HG02970 (cell line): ENCODE data around the gene CERT1.

Experiments
- ATAC-seq: cut with Tn5 transposase; IDR thresholded peaks from one replicate; pipeline ENCODE4 v1.9.1; 2021; ENCODE audit warnings: mild to moderate bottlenecking, moderate library complexity, moderate number of reproducible peaks; ENCODE audit not compliant: unreplicated experiment, low FRiP score

Gene CERT1

DNA sequence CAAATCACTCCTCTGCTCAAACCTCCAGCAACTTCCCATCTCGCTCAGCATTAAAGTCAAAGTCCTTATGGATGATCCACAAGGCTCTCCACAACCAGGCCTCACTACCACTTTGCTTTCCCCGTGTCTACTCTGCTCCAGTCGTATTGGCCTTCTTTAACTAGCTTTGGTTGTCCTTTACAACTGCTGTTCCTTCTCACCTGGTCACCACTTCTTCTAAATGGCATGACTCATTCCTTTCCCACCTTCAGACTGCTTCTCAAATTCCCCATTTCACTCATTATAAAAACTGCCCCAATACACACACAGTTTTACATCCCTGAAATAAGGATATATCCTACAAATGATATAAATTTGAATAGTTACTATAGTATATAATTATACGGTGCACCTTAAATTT is 30.4 kb downstream of the CERT1 start:
- no peak for ATAC-seq

DNA sequence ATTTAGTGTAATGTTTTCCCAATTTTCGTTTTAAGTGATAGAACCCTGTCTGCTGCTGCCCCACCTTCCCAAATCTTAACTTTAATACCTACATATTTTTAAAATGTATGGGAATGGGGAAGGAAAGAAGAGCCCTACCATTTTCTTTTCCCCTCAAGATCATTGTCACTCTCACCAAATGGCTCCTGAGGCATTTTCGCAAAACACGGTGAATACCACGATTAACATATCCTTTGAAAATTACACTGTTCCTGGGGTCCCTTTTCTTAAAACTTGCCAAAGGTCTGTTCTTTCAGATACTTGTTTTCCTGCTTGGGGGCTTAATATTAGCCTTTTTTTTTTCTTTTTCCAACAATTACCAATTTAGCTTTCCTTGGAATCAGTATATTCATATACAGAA is 36.1 kb downstream of the CERT1 start:
- no peak for ATAC-seq

DNA sequence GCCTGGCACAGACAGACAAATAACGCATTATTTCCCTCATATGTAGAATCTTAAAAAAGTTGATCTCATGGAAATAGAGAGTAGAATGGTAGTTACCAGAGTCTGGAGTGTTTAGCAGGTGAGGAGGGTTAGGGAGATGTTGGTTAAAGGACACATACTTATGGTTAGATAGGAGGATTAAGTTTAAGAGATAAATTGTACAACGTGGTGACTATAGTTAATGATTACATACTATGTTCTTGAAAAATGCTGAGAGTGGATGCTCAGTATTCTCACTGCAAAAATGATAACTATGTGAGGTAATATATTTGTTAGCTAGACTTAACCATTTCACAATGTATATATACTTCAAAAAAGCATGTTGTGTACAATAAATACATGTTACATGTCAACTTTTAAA is 38.0 kb downstream of the CERT1 start:
- ATAC-seq, result no peak

DNA sequence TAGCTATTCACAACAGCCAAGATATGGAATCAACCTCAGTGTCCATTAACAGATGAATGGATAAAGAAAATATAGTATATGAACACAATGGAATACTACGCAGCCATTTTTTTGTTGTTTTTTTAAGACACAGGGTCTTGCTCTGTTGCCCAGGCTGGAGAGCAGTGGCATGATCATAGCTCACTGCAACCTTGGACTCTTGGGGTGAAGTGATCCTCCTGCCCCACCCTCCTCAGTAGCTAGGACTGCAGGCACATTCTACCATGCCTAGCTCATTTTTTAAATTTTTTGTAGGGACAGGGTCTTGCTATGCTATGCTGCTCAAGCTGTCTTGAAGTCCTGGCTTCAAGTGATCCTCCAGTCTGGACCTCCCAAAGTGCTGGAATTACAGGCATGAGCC is 38.5 kb downstream of the CERT1 start:
- ATAC-seq, result no peak

DNA sequence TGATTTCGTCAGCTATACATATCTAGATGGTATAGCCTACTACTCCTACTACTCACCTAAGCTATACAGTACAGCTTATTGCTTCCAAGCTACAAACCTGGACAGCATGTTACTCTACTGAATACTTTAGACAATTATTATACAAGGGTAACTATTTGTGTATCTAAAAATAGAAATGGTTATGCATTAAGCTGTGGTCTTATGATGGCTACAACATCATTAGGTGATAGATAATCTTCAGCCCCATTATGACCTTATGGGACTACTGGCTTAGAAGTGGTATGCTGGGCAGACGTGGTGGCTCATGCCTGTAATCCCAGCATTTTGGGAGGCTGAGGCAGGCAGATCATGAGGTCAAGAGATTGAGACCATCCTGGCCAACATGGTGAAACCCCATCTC is 40.2 kb downstream of the CERT1 start:
- ATAC-seq, result no peak

DNA sequence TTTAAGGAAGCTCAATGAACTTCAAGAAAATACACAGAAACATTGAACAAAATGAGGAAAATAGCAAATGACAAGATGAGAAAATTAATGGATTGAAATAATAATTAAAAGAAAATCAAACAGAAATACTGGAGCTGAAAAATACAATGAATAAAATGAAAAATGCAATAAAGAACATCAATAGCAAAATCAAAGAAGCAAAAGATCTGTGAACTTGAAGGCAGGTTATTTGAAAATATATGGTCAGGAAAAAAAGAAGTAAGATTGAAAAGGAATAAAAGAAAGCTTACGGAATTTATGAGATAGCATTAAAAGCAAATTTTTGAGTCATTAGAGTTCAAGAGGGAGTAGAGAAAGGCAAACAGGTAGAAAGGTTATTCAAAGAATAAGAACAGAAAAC is 42.4 kb downstream of the CERT1 start:
- no peak for ATAC-seq

DNA sequence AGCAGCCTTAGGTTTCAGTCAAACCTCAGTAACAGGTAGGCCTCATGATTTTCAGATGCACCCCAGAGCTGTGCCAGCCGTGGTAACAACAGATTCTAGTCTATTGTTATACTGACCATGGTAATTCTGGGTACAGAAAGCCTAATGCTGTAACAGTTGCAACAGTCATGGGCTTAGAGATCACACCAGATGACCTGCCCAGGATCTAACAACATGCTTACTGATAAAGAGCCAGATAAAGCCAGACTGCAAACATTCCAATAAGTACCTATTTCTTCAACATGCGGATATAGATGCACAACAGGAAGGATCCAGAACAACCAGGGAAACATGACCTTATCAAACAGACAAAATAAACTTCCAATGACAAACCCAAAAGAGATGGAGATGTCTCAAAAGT is 42.8 kb downstream of the CERT1 start:
- ATAC-seq, result no peak

DNA sequence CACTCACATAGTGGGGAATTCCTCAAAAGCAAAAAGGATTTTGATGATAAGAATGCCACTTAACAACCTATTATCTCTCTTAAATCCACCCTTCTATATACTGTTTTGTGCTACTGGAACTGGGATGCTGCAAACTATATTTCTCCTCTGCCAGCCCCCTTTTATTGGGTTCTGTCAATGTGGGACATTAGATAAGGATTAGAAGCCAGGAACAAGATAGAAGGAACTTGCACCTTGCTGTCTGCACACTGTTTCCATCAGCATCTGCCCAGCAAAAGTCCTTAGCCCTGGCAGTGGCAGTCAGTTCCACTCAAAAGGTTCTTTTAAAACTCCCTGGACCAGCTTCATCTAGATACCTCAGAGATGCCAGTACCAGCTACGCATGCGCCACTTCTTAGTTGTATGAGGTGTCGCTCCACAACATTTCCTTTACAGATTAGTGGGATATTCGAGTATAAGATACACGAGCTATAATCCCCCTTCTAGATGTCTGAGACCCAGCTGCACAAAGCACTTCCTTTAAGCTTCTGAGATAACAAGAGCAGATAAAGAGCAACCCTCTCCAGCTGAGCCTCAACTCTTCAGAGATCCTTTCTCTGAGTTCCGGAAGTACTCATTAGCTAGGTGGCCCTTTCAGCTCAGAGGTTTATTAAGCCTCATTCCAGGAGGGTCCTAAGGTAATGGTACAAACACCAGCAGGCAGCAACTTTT is 45.3 kb downstream of the CERT1 start:
- ATAC-seq, result no peak

DNA sequence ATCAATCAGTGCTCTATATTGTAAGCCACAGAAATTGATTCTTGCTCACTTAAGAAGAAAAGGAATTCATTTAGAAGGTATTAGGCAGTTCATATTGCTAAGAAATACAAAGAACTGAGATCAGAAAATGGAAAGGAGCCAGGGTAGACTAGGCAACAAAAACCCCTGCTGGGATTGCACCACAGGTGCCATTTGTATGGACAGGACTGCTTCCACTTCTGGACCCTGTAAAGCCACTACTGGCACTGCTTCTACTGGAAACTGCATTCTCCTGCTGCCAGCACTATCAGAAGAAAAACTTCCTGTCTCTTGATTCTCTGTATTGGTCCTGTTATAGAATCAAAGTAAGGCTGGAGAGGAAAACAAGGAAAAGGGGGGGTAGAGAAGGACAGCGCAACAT is 45.9 kb downstream of the CERT1 start:
- ATAC-seq, result no peak

DNA sequence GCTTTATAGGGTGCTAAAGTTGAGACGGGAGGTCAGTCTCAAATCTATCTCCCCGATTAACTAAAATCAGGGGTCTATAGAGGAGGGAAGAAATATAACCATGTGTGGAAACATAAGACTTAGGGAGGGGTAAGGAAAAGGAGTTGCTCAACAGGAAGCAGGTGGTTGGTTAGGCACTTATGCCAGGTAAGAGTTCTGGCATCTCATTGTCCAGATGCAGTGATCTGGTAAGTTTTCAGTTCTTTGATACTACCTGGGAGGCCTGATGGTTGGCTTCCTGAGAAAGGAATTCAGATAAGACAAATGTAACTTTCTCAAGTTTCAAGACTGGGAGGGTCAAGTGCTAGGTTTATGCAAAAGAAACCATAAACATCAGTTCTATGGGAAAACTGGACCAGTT is 47.7 kb downstream of the CERT1 start:
- ATAC-seq, result no peak

DNA sequence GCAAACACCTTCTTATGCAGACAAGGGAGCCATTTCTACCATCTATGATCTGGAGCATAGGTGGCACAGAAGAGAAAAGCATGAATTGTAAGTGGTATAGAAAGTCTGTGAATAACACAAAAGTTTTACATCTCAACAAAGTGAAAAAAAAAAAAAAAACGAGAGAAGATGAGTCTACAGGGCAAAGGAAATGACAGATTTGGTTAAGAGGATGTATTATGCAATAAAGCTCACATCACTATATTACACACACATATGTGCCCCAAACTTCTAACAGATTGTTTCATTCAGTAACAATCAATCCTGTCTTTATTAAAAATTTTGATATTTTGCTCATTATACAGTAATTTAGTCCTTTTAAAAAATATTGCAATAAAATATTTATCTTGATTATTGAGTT is 49.8 kb downstream of the CERT1 start:
- ATAC-seq, result no peak

DNA sequence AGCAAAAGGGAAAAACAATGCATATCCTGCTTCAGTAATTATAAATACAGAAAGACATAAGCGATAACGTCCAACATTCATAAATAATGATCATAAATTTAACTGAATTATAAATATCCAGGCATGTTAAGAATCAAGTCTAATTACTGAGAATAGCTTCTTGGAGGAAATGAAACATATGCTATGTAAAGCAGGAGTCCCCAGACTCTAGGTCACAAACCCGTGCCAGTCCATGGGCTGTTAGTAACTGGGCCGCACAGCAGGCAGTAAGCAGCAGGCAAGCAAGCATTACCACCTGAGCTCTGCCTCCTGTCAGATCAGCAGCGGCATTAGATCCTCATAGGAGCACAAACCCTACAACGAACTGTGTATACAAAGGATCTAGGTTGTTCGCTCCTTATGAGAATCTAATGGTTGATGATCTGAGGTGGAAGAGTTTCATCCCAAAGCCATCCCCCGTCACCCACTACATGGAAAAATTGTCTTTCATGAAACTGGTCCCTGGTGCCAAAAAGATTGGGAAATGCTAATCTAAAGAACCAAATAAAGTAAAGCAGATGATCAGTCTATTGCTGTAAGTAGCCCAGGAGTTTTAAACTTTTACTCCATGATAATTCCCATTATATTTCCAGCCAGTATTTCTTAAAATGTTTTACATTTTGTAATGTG is 50.4 kb downstream of the CERT1 start:
- no peak for ATAC-seq

DNA sequence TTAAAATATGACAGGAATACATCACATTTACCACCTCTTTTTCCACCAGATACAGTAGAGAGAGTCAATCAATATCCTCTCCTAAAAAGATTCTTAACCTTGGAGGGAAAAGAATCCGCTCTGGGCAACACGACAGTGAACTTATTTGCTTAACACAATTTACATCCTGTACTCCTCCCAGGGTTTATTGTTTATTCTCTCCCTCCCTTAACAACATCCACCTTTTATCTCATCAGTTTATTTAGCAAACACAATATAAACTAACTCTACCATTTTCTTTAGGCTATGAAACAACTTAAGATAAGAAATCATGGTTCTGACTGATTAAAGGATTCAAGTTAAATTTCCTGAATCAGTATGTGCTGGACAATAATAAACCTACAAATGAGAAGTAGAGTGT is 50.9 kb downstream of the CERT1 start:
- ATAC-seq, result no peak

DNA sequence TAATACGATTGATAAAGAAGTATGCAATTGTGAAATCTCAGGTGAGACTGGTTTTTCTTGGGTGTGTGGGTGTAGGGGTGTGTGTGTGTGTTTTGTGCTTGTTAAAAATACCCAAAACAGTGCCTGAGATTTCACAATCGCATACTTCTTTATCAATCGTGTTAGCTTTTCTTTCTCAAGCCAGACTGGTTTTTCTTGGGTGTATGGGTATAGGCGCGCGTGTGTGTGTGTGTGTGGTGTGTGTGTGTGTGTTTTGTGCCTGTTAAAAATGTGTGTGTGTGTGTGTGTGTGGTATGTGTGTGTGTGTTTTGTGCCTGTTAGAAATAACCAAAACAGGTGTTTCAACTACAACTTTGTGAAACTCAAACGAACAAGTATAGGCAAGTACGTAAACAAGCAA is 53.7 kb downstream of the CERT1 start:
- ATAC-seq, result no peak

DNA sequence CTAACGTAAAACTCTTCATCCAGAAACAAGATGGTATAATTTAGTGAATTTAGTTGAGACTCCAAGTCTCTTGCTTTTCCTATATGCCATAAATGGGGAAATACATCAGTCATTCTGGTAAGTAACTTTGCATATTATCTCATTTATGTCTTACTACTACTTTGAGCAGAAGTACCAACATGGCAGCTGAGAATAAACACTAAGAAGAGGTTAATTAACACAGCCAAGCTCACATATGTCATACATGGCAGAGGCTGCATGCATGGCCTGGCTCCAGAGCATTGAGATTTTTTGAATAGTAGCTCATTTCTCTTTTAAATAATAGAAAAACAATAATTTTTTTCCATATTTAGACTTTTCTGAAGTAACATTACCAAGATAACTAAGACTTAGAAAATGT is 54.3 kb downstream of the CERT1 start:
- no peak for ATAC-seq

DNA sequence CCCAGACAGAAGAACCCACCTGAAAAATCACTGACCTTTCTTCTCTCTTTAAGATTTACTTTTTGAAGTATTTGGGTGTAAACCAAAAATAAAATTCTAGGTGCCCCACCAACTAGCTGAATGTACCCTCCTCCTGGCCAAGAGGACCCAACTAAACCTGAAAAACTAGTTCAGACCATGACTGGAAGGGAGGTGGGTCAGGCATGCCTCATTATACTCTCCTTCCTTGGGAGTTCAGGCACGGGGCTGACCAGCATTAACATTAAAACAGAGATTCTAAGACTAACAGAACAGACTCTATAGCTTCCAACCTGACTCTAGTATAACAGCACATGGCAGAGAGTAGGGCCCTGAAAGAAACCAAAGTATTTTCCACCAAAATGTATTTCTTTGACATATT is 61.4 kb downstream of the CERT1 start:
- no peak for ATAC-seq

DNA sequence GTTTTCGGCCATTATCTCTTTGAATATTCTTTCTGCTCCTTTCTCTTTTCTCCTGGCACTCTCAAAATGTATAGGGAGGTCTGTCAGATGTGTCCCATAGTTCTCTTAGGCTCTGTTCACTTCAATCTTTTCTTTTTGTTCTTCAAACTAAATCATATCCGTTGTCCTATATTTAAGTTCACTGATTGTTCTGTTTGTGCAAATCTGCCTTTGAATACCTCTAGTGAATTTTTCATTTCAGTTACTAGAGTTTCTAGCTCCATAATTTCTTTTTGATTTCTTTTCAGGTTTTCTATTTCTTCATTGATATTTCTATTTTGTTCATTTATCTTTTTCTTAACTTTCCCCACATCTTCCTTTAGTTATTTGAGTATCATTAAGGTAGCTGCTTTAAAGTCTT is 65.4 kb downstream of the CERT1 start:
- ATAC-seq, result no peak

DNA sequence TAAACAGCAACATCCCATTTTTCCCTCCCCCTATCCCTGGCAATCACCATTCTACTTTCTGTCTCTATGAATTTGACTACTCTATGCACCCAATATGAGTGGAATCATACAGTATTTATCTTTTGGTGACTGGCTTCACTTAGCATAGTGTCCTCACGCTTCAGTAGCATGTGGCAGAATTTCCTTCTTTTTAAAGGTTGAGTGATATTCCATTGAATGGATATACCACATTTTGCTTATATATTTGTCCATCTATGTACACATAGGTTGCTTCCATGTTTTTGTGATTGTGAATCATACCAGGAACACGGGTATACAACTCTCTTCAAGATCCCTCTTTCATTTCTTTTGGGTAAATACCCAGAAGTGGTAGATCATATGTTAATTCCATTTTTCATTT is 69.9 kb downstream of the CERT1 start:
- no peak for ATAC-seq

DNA sequence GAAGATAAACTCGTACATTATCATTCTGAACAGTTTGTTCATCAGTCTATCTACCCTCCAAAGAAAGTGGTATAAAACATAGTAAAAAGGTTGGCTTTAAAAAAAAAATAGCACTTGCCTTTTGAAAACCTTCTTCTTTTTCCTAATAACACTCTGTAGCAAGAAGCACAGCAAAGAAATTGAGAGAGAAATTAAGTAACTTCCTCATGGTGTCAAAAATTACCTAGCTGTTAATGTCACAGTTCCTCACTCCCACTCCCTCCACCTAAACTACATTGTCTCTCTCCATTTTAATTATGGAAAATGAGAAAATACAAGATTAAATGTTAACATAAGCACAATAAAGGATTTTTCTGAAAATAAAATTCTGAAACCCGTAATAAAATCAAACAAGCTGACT is 72.2 kb downstream of the CERT1 start:
- no peak for ATAC-seq

DNA sequence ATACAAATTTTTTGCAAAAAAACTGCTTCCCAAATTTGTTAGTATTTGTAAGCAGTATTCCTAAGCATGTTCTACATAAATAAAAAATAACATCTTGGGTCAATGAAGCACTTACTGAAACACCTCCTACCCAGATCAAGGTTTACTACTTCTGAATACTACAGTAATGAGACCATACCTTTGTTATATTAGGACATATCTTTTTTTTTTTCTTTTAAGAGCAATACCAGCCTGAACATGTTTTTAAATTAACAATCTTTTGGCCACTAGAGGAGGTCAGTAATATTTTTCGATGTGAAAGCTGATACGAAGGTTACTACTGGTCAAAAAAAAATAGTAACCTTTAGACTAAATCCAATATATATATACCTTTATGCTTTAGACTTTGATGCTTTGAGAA is 72.7 kb downstream of the CERT1 start:
- no peak for ATAC-seq

DNA sequence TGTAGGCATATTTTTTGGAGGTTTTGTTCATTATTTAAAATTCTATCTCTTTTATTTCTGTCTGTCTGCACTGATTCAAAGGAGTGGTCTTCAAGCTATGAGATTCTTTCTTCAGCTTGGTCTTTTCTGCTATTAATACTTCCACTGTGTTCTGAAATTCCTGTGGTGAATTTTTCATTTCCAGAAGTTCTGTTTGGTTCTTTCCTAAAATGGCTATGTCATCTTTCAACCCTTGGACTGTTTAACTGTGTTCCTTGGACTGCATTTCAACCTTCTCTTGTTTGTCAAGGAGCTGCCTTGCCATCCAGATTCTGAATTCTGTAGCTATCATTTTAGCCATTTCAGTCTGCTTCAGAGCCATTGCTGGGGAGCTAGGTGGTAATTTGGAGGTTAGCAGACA is 76.3 kb downstream of the CERT1 start:
- ATAC-seq, result no peak

DNA sequence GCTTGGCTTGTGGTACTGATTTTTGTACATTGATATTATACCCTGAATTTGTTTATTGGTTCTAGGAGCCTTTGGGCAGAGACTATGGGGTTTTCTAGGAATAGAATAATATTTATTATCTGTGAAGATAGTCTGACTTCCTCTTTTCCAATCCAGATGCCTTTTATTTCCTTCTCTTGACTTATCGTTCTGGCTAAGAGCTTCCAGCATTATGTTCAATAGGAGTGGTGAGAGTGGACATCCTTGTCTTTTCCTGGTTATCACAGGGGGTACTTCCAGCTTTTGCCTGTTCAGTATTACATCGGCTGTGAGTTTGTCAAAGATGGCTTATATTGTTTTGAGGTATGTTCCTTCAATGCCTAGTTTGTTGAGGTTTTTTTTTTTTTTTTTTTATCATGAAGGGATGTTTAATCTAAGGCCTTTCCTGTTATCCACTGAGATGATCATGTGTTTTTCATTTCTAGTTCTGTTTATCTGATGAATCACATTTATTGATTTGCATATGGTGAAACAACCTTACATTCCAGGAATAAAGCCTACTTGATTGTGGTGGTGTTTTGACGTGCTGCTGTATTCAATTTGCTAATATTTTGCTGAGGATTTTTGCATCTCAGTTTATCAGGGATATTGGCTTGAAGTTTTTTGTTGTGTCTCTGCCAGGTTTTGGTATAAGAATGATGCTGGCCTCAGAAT is 77.5 kb downstream of the CERT1 start:
- ATAC-seq, result no peak
